ENCODE measurements around the gene FRMPD2.

- no peak for TF ChIP-seq CTCF (IDR thresholded peaks at IDR 0.05)
- TF ChIP-seq POLR2A (IDR thresholded peaks at IDR 0.05) = no peak
Measured at GRCh38 chr10:48255722-48256121, 18.8 kb downstream of the FRMPD2 start.

Data from heart left ventricle (tissue), 13 donors.